Endothelial cell of umbilical vein (primary cell): ENCODE results near the gene FOXC1.

Experiments used
- CTCF ChIP-seq, 2 donors: IDR thresholded peaks; 1 replicate in 1 of 2; 2 replicates in 1 of 2; pipeline ENCODE4 v1.5.1; 2011; ENCODE audit warnings: low read length in 2 of 2, mild to moderate bottlenecking in 2 of 2, moderate library complexity in 2 of 2, control low read depth in 1 of 2, inconsistent platforms in 1 of 2, low read depth in 1 of 2; ENCODE audit not compliant: insufficient read depth in 1 of 2; ENCODE audit errors: extremely low read depth in 1 of 2
- POLR2A ChIP-seq: IDR thresholded peaks from 2 replicates; pipeline ENCODE4 v1.6.1; 2012; ENCODE audit warnings: low read depth, mild to moderate bottlenecking, control low read depth, low read length

GRCh38 chr6:1586861-1587450 lies 22.8 kb upstream of the FOXC1 start:
- no peak for TF ChIP-seq CTCF (IDR thresholded peaks at IDR 0.05; ENCODE audit: extremely low read depth in 1 of 2, insufficient read depth in 1 of 2, low read depth in 1 of 2, low read length in 2 of 2)
- no peak for TF ChIP-seq POLR2A
